ENCODE data around the gene RPL36A.

The RPL36A gene

DNA sequence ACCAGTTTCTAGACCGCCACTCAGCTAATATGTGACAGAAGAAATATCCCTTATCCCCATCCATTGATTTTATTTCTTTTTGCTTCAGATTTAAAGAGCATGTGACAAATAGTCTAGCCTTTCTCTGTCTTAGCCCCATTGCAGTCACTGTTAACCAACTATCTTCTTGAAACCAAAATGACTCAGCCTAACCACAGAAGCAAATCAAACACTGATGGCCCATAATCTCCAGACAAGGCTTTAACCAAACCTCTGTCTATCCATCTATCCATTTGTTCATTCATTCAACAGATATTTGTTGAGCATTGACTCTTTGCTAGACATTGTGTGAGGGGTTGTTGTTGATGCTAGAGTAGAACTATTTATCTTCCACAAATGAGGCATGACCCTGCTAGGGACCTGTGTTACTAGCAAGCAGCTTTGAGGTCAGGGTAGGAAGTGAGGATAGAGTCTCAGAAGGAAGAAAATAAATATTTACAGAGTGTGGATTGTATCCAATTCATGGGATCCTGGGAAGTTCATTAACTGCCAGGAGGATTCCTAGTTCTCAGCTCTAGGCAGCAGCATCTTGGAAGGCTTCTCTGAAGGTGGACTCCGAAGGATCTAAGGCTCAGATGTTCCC lies 39.8 kb downstream of the RPL36A start:
- DNase-seq (ENCODE audit: low read depth in 1 of 2, low spot score in 1 of 2) = no peak

GRCh38 chrX:101442085-101442484 lies 51.3 kb downstream of the RPL36A start:
- no peak for DNase-seq (ENCODE audit: low read depth in 1 of 2, low spot score in 1 of 2)

Measured in activated T-helper 1 cell treated with anti-CD3 and anti-CD28 coated beads, Interleukin-2, amount 50 U/mL, for 16 hours (primary cell).